HFFc6 (cell line): ENCODE measurements around the gene PDLIM1. TPM values are rescaled to one million over a fixed set of nuclear protein-coding genes. Genes with fewer than 3 reads are reported as not detected.

Experiments
- DNase-seq: peaks from one replicate; pipeline ENCODE4 v3.0.0-alpha.2; 2018
- H3K27ac Mint-ChIP-seq: 2 replicates; pipeline ENCODE4 v1.8.0; 2020; ENCODE audit warnings: mild to moderate bottlenecking, mixed read lengths
- H3K27me3 Mint-ChIP-seq: 2 replicates; pipeline ENCODE4 v1.8.0; 2021; ENCODE audit warnings: mild to moderate bottlenecking, moderate library complexity, mixed read lengths; ENCODE audit not compliant: insufficient read depth
- H3K36me3 Mint-ChIP-seq: 2 replicates; pipeline ENCODE4 v1.8.0; 2021; ENCODE audit warnings: low read depth, mixed read lengths
- H3K4me1 Mint-ChIP-seq: 2 replicates; pipeline ENCODE4 v1.8.0; 2020; ENCODE audit warnings: low read depth, mixed read lengths
- H3K4me3 Mint-ChIP-seq: 2 replicates; pipeline ENCODE4 v1.8.0; 2020; ENCODE audit warnings: mild to moderate bottlenecking, moderate library complexity, mixed read lengths
- H3K9me3 Mint-ChIP-seq: 2 replicates; pipeline ENCODE4 v1.8.0; 2020; ENCODE audit warnings: mild to moderate bottlenecking, mixed read lengths
- CTCF ChIP-seq: fragments of 200-600 bp; sonication (generic); IDR thresholded peaks from 2 replicates; pipeline ENCODE4 v1.5.0; 2021; ENCODE audit warnings: antibody characterized with exemption, mild to moderate bottlenecking
- long read RNA-seq: library from polyadenylated mRNA; unstranded; transcript quantifications from one replicate; pipeline ENCODE4 v2.0.0, GENCODE V29; 2019
- total RNA-seq, 6 experiments: library from RNA; stranded (reverse); fragmentation: NEBNext Ultra II Directional; extraction: Animal tissue kit (Norgen Biotek cat#: 25700); gene quantifications; 2 replicates in 1 of 6; 3 replicates in 5 of 6; pipeline ENCODE4 v1.2.3, GENCODE V29; 2021

The PDLIM1 gene
- 100 to 1,000 TPM; 131 to 163 (median 154) TPM for total RNA-seq
- long read RNA-seq, transcript PDLIM1-202 (6 exons, 850 nt), result minor isoform, 7 of 373 reads
- long read RNA-seq, transcript PDLIM1-201 (7 exons, 1,452 nt), result major isoform, 334 of 373 reads
- long read RNA-seq, partial matches to known transcripts, result 7 of 373 reads
- long read RNA-seq, other reads (novel, unspliced or antisense), result 25 of 373 reads

- peak; percentile 51 for TF ChIP-seq CTCF
- Mint-ChIP-seq H3K4me3 (peak within 1 kb of the TSS; percentile 93), H3K27me3 (peaks cover 1% of the 10 kb centered on the region), H3K36me3 (0 out of 2 replicates have a peak, but pooled peaks cover 1% of the 10 kb centered on the region), H3K9me3 (no peaks in the 10 kb centered on the region), H3K27ac (peak within 1 kb of the TSS; percentile 79), H3K4me1 (peaks cover 60% of the 10 kb centered on the region)
- peak; percentile 49 for DNase-seq
Measured at GRCh38 chr10:95290461-95291364, at the start of gene PDLIM1. PDLIM1 (minus strand) TSS chr10:95291003; CDS start chr10:95290915, 88 bp downstream.

GRCh38 chr10:95339863-95340262, 49.1 kb upstream of the PDLIM1 start:
- Mint-ChIP-seq H3K27ac (no peak overlapping the region), H3K9me3 (no peaks in the 10 kb centered on the region), H3K36me3 (no peaks in the 10 kb centered on the region), H3K4me3 (no peak overlapping the region), H3K27me3 (peaks cover 10% of the 10 kb centered on the region), H3K4me1 (peaks cover 28% of the 10 kb centered on the region)
- no peak for DNase-seq
- no peak for TF ChIP-seq CTCF

GRCh38 chr10:95337423-95338160, 46.8 kb upstream of the PDLIM1 start:
- H3K36me3 Mint-ChIP-seq, result no peaks in the 10 kb centered on the region

GRCh38 chr10:95336702-95337101, 45.9 kb upstream of the PDLIM1 start:
- Mint-ChIP-seq H3K9me3 (no peaks in the 10 kb centered on the region), H3K36me3 (no peaks in the 10 kb centered on the region)

More at GRCh38 chr10:95337423-95338160, 46.8 kb upstream of the PDLIM1 start:
- Mint-ChIP-seq H3K4me1 (peaks cover 46% of the 10 kb centered on the region), H3K4me3 (no peak overlapping the region), H3K27me3 (peaks cover 3% of the 10 kb centered on the region), H3K27ac (no peak overlapping the region), H3K9me3 (no peaks in the 10 kb centered on the region)
- DNase-seq, result no peak
- no peak for TF ChIP-seq CTCF

More at GRCh38 chr10:95336702-95337101, 45.9 kb upstream of the PDLIM1 start:
- TF ChIP-seq CTCF, result no peak
- no peak for DNase-seq
- Mint-ChIP-seq H3K27me3 (peaks cover 3% of the 10 kb centered on the region), H3K4me3 (no peak overlapping the region), H3K27ac (no peak overlapping the region), H3K4me1 (peaks cover 46% of the 10 kb centered on the region)
